ENCODE results near the gene SDK1. TPM values are rescaled to one million over a fixed set of nuclear protein-coding genes. Genes with fewer than 3 reads are reported as not detected.

Gene SDK1
- total RNA-seq, 4 donors from 2014 or later, result 7.5 to 35.0 (median 10.2) TPM

DNA sequence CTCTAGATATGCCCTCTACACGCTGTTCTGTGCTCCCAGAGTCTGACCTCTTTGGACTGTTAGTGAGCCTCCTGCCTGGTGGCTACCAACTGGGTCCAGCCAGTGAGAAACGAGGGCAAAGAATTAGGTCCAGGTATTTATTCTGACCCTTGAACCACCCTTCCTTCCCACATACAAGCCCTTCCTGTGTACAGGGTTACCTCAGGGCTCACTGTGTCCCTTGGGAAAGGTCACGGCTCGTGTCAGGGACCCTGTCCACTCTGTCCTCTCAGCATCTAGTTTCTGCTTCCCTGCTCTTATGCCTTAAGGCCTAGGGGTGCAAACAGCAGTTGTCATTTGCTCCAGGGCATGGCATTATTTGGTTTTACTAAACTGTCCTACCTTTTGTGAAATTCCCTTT, 180.4 kb downstream of the SDK1 start:
- TF ChIP-seq, protein P1, sequence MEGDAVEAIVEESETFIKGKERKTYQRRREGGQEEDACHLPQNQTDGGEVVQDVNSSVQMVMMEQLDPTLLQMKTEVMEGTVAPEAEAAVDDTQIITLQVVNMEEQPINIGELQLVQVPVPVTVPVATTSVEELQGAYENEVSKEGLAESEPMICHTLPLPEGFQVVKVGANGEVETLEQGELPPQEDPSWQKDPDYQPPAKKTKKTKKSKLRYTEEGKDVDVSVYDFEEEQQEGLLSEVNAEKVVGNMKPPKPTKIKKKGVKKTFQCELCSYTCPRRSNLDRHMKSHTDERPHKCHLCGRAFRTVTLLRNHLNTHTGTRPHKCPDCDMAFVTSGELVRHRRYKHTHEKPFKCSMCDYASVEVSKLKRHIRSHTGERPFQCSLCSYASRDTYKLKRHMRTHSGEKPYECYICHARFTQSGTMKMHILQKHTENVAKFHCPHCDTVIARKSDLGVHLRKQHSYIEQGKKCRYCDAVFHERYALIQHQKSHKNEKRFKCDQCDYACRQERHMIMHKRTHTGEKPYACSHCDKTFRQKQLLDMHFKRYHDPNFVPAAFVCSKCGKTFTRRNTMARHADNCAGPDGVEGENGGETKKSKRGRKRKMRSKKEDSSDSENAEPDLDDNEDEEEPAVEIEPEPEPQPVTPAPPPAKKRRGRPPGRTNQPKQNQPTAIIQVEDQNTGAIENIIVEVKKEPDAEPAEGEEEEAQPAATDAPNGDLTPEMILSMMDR (IDR thresholded peaks at IDR 0.05; ENCODE audit: low read depth), result no peak

DNA sequence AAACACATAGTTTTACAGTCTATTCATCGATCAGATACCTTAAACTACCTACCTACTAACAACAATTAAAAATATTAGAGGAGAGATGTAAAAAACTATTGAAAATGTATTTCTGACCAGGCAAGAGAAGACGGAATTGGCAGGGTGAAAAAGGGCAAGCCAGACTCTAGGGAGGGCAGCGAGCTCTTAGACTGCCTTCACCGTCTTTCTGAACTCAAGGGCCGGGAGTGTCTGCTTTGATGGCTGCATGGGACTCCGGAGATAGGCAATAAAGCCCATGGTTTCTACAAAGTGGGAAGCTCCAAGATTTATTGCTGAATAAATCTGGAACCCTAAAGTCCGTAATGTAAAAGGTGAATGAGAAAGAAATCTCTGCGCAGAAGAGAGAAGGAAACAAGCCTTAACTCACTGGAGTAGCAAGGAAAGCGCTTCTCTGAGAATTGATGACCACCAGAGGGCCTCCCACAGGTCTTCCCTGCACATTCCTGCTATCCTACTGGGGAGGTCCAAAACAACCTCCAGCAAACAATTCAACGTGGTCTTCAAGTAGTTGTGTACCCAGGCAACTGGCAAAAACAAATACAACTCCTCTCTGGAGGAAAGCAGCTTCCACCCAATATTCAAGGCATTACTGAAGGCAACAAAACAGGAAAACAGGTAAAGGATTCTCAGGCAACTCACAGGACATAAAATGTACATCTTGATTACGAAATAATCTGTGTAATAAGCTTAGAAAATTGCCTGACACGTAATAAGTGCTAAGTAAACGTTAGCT, 181.3 kb downstream of the SDK1 start:
- TF ChIP-seq, protein P1 (IDR thresholded peaks at IDR 0.05; ENCODE audit: low read depth), result no peak

DNA sequence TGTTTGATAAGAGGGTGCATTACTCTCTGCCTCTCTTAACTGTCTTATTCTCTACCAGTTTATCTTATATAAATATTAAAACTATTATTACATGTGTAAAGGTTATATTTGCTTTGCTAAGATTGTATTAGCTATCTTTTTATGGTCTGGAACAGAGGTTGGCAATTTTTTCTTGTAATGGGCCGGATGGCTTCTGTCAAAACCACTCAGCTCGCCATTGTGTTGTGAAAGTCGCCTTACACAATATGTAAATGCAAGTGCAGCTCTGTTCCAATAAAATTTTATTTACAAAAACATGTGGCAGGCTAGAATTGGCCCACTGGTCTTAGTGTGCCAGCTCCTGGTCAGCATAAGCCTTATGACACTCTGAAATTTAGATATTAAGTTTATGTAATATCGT, 185.8 kb downstream of the SDK1 start:
- TF ChIP-seq, protein P1 (IDR thresholded peaks at IDR 0.05; ENCODE audit: low read depth), result no peak

DNA sequence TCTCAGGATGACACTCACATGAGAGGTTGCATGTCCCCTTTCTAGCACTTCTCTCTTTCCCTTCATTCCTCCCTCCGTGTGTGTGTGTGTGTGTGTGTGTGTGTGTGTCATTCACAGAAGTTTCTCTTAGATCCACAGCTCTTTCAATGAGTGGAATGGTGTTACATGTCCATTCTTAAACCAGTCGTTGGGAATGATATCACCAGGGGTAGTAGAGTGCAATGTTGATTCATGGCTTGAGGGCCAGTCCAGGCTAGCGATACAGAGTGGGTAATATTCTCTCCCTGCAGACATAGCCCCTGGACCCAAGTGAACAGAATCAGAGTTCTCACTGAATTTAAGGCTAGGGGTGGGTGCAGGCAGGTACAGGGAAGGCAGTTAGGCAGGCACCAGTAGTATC, 187.8 kb downstream of the SDK1 start:
- TF ChIP-seq, protein P1 (IDR thresholded peaks at IDR 0.05; ENCODE audit: low read depth), result no peak

DNA sequence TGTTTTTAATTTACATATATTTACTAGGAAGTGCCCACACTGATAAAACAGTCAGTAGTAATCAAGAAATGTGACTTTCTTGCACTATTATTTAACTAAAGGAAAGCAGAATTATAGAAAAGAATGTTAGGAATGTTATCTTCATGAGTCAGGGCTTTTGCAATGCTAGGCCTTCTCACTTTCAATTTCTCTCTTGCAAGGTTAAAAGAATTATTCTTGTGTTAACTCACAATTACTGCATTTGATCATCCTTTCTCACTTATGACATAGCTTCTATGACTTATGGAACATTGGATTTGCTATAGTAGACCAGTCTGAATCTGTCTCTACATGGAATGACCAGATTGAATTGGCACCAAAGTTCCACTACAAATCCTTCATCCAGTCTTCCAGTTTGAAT, 192.4 kb downstream of the SDK1 start:
- TF ChIP-seq, protein P1 (IDR thresholded peaks at IDR 0.05; ENCODE audit: low read depth), result no peak

DNA sequence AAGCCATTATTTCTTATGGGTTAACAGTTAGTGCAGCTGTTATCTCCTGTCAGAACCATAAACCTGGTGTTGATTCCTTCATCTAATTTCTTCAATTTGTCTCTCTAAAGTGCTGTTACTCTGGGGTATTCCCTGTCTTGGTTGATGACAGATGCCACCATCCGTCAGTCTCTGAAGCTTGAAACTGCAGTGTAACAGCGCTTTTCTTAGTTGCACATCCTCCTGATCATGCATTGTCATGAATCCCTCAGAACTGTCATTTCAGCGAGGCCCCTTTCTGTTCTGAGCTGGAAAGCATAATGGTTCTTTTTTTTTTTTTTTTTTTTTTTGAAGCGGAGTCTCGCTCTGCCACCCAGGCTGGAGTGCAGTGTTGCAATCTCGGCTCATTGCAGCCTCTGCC, 193.9 kb downstream of the SDK1 start:
- TF ChIP-seq, protein P1 (IDR thresholded peaks at IDR 0.05; ENCODE audit: low read depth), result no peak

DNA sequence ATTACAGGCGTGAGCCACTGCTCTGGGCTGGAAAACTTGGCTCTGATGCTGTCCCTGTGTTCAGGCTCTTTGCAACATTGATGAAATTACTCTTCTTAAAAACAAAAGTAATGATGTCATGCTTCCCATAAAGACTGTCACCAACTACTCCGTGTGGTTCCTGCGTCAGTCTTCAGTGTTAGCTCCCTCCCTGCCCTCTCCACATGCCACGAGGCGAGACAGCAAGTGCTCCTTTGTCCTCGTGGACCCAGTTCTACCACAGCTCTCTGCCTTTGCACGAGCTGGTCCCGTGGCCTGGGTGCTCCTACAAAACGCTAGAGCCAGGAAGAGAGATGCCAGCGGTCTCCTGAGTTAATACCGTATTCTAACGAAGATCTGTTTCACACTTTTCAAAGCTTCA, 194.5 kb downstream of the SDK1 start:
- TF ChIP-seq, protein P1 (IDR thresholded peaks at IDR 0.05; ENCODE audit: low read depth), result no peak
